IMR-90 (cell line): ENCODE results near the gene PTPRG. TPM values are rescaled to one million over a fixed set of nuclear protein-coding genes. Genes with fewer than 3 reads are reported as not detected.

Experiments
- ATAC-seq: fragments of 200-7000 bp; cut with Tn5 transposase; 2 replicates; pipeline ENCODE4 v1.9.1; 2020; ENCODE audit warnings: low read depth, mild to moderate bottlenecking, moderate library complexity
- BruUV-seq: library from RNA; stranded (reverse); fragments of 400-500 nt; replicated peaks from 2 replicates; lab custom pipeline; 2021; lab: Mats Ljungman, UMichigan
- CTCF ChIA-PET: fragments of 300-600 bp; formaldehyde crosslinking; extraction: SDS; loops from one replicate; lab custom pipeline; 2021; ENCODE audit warnings: antibody characterized with exemption; lab: Yijun Ruan, JAX
- POLR2A ChIA-PET: fragments of 300-600 bp; sonication (Branson Sonifier 250); formaldehyde crosslinking; loops from one replicate; lab custom pipeline; 2022; ENCODE audit warnings: antibody characterized with exemption; ENCODE audit not compliant: unreplicated experiment; lab: Charles Lee
- DNase-seq: peaks from one replicate; pipeline ENCODE4 v3.0.0; 2013
- H2AFZ ChIP-seq: replicated peaks from 2 replicates; pipeline ENCODE3; 2013; ENCODE audit warnings: low read length, mild to moderate bottlenecking; ENCODE audit not compliant: poor library complexity
- H2AK5ac ChIP-seq: 2 replicates; pipeline ENCODE4 v1.6.1; 2013; ENCODE audit warnings: low read depth, low read length, inconsistent platforms
- H2AK9ac ChIP-seq: replicated peaks from 2 replicates; pipeline ENCODE3; 2013; ENCODE audit warnings: mild to moderate bottlenecking, low read depth, low read length, moderate library complexity; ENCODE audit not compliant: poor library complexity
- H2BK120ac ChIP-seq: 2 replicates; pipeline ENCODE4 v1.6.1; 2013; ENCODE audit warnings: low read depth, low read length, inconsistent platforms
- H2BK15ac ChIP-seq: 3 replicates; pipeline ENCODE4 v1.6.1; 2013; ENCODE audit warnings: low read depth, low read length, inconsistent platforms
- H2BK20ac ChIP-seq: 2 replicates; pipeline ENCODE4 v1.6.1; 2013; ENCODE audit warnings: low read depth, mild to moderate bottlenecking, inconsistent platforms, low read length, moderate library complexity
- H2BK5ac ChIP-seq: 2 replicates; pipeline ENCODE4 v1.6.1; 2013; ENCODE audit warnings: mild to moderate bottlenecking, low read depth, low read length, inconsistent platforms; ENCODE audit not compliant: poor library complexity, severe bottlenecking
- H3K14ac ChIP-seq: replicated peaks from 2 replicates; pipeline ENCODE4 v1.6.1; 2013; ENCODE audit warnings: low read depth, low read length, inconsistent platforms
- H3K18ac ChIP-seq: 2 replicates; pipeline ENCODE4 v1.6.1; 2013; ENCODE audit warnings: low read depth, low read length, control low read depth
- H3K23ac ChIP-seq: 2 replicates; pipeline ENCODE4 v1.6.1; 2013; ENCODE audit warnings: low read depth, low read length, inconsistent platforms
- H3K27ac ChIP-seq: 2 replicates; pipeline ENCODE4 v1.5.1; 2013; ENCODE audit warnings: mild to moderate bottlenecking, control low read depth, low read length; ENCODE audit not compliant: insufficient read depth
- H3K27me3 ChIP-seq: 2 replicates; pipeline ENCODE4 v1.6.1; 2013; ENCODE audit warnings: low read length; ENCODE audit not compliant: control insufficient read depth, insufficient read depth
- H3K36me3 ChIP-seq: 2 replicates; pipeline ENCODE4 v1.6.1; 2013; ENCODE audit warnings: low read length, mixed read lengths; ENCODE audit not compliant: control insufficient read depth, insufficient read depth
- H3K4ac ChIP-seq: 2 replicates; pipeline ENCODE4 v1.6.1; 2013; ENCODE audit warnings: low read depth, low read length, inconsistent platforms
- H3K4me1 ChIP-seq: 2 replicates; pipeline ENCODE4 v1.6.1; 2013; ENCODE audit warnings: low read length, mixed read lengths; ENCODE audit not compliant: control insufficient read depth, insufficient read depth
- H3K4me2 ChIP-seq: 2 replicates; pipeline ENCODE4 v1.6.1; 2013; ENCODE audit warnings: low read depth, mild to moderate bottlenecking, control low read depth, low read length, moderate library complexity
- H3K4me3 ChIP-seq: 2 replicates; pipeline ENCODE4 v1.5.1; 2013; ENCODE audit warnings: low read depth, mild to moderate bottlenecking, control low read depth, low read length, moderate library complexity; ENCODE audit not compliant: insufficient read depth
- H3K56ac ChIP-seq: 2 replicates; pipeline ENCODE4 v1.6.1; 2013; ENCODE audit warnings: low read length, inconsistent platforms; ENCODE audit not compliant: insufficient read depth; ENCODE audit errors: extremely low read depth
- H3K79me1 ChIP-seq, 2 experiments: 2 replicates each; pipeline ENCODE4 v1.6.1; 2013; ENCODE audit warnings: low read length in 2 of 2, inconsistent platforms in 1 of 2, low read depth in 1 of 2
- H3K9ac ChIP-seq: 2 replicates; pipeline ENCODE4 v1.6.1; 2013; ENCODE audit warnings: low read depth, low read length, control low read depth
- H3K9me1 ChIP-seq: 2 replicates; pipeline ENCODE4 v1.6.1; 2013; ENCODE audit warnings: low read length, inconsistent platforms; ENCODE audit not compliant: insufficient read depth
- H3K9me3 ChIP-seq: 2 replicates; pipeline ENCODE4 v1.6.1; 2013; ENCODE audit warnings: low read length; ENCODE audit not compliant: control insufficient read depth, insufficient read depth
- H4K20me1 ChIP-seq: 2 replicates; pipeline ENCODE4 v1.6.1; 2013; ENCODE audit warnings: low read length, inconsistent platforms; ENCODE audit not compliant: insufficient read depth
- H4K5ac ChIP-seq: 2 replicates; pipeline ENCODE4 v1.6.1; 2013; ENCODE audit warnings: mild to moderate bottlenecking, low read depth, low read length, control low read depth
- H4K8ac ChIP-seq, 2 experiments: 2 replicates each; pipeline ENCODE4 v1.6.1; 2013; ENCODE audit warnings: low read depth in 2 of 2, low read length in 2 of 2, control low read depth in 1 of 2, inconsistent platforms in 1 of 2
- H4K91ac ChIP-seq: 2 replicates; pipeline ENCODE4 v1.6.1; 2013; ENCODE audit warnings: low read depth, low read length, inconsistent platforms; ENCODE audit not compliant: insufficient read depth
- MAFK ChIP-seq: IDR thresholded peaks from 2 replicates; pipeline ENCODE4 v1.6.1; 2012; ENCODE audit warnings: low read depth, low read length, improper control_type of control experiment
- WGBS, 2 experiments: methylation state at CpG; one replicate each; pipeline versions ENCODE4 v1.1.5 to v1.1.7; 2013; ENCODE audit warnings: missing lambda C conversion rate in 2 of 2; ENCODE audit not compliant: insufficient read length in 1 of 2; ENCODE audit errors: extremely low coverage in 2 of 2; 5-methylcytosine and 5-hydroxymethylcytosine counted together
- dilution Hi-C: fragments of 300-500 bp; cut with HindIII; formaldehyde crosslinking; loops from one replicate; pipeline ENCODE4 v1.14.3; 2018; ENCODE audit warnings: low sequenced_read_pairs; ENCODE audit not compliant: unreplicated experiment
- in situ Hi-C: fragments of 300-500 bp; cut with MboI; formaldehyde crosslinking; loops from 3 replicates; pipeline ENCODE4 v1.14.3; 2019; ENCODE audit warnings: low sequenced_read_pairs, inconsistent platforms, mixed read lengths
- intact Hi-C: fragments of 100-400 bp; cut with micrococcal nuclease; formaldehyde crosslinking; loops from 2 replicates; pipeline ENCODE4 v1.10.0; 2022
- polyA plus RNA-seq, 3 experiments: library from polyadenylated mRNA; depleted of rRNA; stranded (reverse); fragments of >200 nt; gene quantifications; 2 replicates each; pipeline ENCODE4 v1.2.3, GENCODE V29; 2012; ENCODE audit warnings: low replicate concordance in 1 of 3
- total RNA-seq: library from RNA; depleted of rRNA; stranded (reverse); fragments of >200 nt; gene quantifications from 2 replicates; pipeline ENCODE4 v1.2.3, GENCODE V29; 2012

The PTPRG gene
- total and polyA plus RNA-seq, 2 of the 4 experiments (the other 2 are of a cell fraction) = 7.7 to 31.0 TPM

- Histone ChIP-seq H3K23ac (no peak overlapping the region), H3K56ac (no peak overlapping the region), H3K4me3 (no peak overlapping the region), H2AK9ac (no peak overlapping the region), H3K9me3 (no peaks in the 10 kb centered on the region), H2AFZ (no peak overlapping the region), H3K18ac (no peak overlapping the region), H2BK120ac (no peak overlapping the region), H2BK5ac (no peak overlapping the region), H3K9me1 (0 out of 2 replicates have a peak, but pooled peaks cover 5% of the 10 kb centered on the region), H3K14ac (0 out of 2 replicates have a peak overlapping the region, but pooled peaks have one; percentile 21), H4K8ac (no peak overlapping the region), H2BK15ac (no peak overlapping the region), H3K79me1 (peaks cover 16 to 47% of the 10 kb centered on the region in 2 experiments), H3K36me3 (no peaks in the 10 kb centered on the region), H3K27me3 (no peaks in the 10 kb centered on the region), H2BK20ac (no peak overlapping the region), H2AK5ac (no peak overlapping the region), H3K4me1 (no peaks in the 10 kb centered on the region), H4K91ac (no peak overlapping the region), H3K4me2 (no peak overlapping the region), H3K4ac (no peak overlapping the region), H4K20me1 (peaks cover 15% of the 10 kb centered on the region), H3K9ac (no peak overlapping the region), H4K5ac (no peak overlapping the region), H3K27ac (no peak overlapping the region)
- in situ Hi-C loops = no loop called here
- no peak for ATAC-seq
- BruUV-seq = no TSS peak
- 100% methylated on average over 2 of the region's 4 CpGs; no CpG with 5 or more reads in 1 of the 2 experiments for WGBS, 2 experiments
- no peak for DNase-seq
- intact Hi-C loops = no loop called here
- CTCF ChIA-PET = no interaction called here
- dilution Hi-C loops = no loop called here
- no peak for TF ChIP-seq MAFK
- POLR2A ChIA-PET = no interaction called here
These were observed 152.9 kb downstream of the PTPRG start for GRCh38 chr3:61714225-61714624.
